Effector CD4-positive, alpha-beta T cell (primary cell): ENCODE data around the gene PDHX.
"Not testable (repeated sequence)": the region's sequence is repeated elsewhere in the genome, so short reads cannot be mapped to it uniquely, and the experiment has no call there.

Experiments
- DNase-seq: peaks from one replicate; pipeline ENCODE4 v3.0.0-alpha.2; 2020

PDHX gene

GRCh38 chr11:34913556-34913955 lies 2.9 kb upstream of the PDHX start:
- DNase-seq = not testable (repeated sequence)

DNA sequence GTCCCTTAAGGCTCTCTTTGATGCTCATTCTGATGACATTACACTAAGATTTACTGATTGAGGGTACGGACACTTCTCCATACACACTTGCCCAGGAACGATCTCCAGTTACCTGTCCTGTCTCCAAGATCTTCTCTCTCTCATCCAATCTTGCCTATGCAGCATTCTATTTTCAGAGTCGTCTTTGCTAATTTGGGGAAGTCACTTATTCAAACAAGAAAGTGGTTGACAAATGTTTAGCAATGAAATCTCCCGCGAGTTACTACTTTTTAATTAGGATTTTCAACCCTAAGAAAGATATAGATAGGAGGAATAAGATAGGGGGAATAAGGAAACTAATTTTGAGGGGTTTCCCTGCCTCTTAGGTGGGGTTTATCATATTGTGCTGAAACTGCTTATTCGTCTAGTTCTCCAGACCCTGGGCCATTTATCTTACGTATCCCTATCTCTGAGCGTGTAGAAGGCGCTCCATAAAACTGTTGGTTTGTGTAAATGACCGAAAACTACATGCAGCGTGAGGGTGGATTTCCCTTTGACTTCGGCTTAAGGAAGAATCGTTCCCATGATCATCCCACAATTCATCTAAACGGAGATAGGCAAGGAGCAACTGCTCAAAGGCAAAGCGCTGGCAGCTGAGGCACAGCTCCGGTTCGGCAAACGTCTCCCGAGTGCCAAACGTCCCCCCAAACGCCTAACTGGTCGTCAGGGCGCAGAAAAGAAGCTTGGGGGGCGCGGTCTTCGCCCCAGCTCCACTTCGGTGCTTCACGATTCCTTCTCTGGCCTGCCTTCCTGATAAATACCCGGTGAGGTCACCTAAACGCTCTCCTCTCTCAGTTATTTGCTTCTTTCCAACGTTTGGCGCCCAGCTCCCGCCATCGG lies 1.0 kb upstream of the PDHX start:
- DNase-seq = no peak

DNA sequence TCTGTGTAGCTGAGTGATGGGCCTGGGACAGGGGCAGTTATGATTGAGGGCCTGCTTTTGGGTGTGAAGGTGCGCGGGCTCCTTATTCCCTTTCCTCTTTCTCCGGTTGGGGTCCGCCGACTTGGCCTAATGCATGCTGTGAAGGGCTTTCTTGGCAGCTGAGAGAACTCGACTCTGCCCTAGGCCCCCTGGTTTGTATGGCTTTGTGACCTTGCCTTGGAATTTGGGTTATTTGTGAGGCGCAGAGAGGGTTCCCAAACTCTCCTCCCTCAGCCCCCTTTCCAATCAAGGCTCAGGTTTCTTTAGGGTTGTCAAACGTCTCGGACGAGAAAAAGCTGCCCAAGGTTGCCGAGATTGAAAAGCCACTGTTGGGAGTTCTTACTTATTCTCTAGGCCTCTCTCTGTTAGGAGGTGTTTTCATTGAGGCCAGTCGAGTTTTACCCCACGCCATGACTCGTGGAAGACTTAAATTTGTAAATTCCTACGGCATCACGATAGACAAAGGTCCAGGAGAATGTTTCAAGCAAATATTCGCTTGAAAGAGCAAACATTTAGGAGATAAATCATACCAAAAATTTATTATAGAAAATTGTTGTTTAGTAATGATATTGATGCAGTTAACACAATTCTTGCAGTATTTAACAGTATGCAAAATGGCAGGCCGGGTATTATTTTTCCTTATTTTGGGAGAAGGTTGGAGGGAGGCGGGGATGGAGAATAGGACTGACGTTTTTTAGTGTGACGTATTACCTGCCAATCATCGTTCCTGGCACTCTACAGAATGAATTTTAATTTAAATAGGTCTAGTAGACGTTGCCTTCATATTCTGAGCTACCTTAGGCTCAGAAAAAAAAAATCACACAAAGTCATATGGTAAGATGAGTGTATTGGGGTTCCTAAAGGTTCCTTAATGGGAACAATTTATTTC lies 689 bp downstream of the PDHX start:
- DNase-seq = no peak

DNA sequence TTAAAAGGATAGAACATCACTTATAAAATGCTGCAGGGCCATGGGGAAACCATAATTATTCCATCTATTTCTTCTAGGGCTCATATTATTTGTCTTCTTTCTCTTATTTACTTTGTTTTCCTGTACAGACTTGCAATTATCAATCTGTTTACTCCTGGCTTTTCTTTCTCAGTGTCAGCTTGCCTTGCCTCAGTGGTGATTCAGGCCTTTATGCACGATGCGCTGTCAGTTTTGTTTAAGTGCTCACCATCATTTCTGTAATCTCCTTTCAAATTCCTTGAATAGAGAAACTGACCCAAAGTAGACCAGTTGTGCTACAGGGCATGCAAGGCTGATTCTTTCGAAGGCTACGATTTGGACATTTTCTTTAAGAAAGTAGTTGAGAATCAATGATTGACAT lies 4.7 kb downstream of the PDHX start:
- no peak for DNase-seq

- DNase-seq = no peak
Observed at GRCh38 chr11:34924714-34925113, 8.3 kb downstream of the PDHX start.

- peak; percentile 8 for DNase-seq
Observed at GRCh38 chr11:34926101-34926830, 9.8 kb downstream of the PDHX start.

DNA sequence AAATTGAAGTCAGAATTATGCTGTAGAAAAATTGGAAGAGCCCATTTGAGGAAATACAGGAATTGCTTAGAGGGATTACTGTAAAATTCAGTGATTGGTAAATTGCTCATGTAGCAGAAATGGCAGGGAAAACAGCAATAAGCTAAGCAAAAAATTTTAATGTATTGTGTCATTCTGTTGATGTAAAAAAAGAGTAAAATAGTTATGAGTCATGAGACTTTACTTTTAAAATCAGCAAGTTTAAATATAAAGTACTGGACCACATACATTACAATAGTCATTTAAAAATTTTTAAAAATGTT lies 10.4 kb downstream of the PDHX start:
- DNase-seq = no peak

- no peak for DNase-seq
Observed at GRCh38 chr11:34928268-34928959, 12.0 kb downstream of the PDHX start.

GRCh38 chr11:34928960-34929680 lies 12.7 kb downstream of the PDHX start:
- DNase-seq = no peak

GRCh38 chr11:34929794-34930763 lies 13.7 kb downstream of the PDHX start:
- no peak for DNase-seq

DNA sequence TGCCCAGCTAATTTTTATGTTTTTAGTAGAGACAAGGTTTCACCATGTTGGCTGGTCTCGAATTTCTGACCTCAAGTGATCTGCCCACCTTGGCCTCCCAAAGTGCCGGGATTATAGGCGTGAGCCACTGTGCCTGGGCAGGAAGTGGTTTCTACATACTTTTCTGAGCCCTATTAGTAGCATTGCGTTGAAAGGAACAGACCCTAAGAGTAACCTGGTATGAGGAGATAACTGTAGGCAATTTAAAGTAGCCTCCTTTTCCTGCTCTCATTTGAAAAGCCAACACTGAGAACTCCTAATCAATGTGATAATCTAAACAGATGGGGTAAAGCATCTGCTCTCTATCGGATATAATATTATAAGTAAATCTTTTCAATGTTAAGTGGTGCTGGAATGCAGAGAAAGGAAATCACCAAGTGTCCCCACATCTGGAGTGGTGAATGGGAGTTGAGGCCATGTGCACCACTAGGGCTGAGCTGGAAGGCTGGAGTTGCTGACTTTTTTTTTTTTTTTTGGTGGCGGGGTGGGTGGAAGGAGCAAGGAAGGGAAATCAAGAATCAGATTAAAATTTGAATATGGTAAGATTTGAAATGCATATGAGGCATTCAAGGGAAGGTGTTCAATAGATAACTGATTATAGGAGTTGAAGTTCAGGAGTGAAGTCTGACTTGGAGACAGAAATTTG lies 20.7 kb downstream of the PDHX start:
- no peak for DNase-seq

DNA sequence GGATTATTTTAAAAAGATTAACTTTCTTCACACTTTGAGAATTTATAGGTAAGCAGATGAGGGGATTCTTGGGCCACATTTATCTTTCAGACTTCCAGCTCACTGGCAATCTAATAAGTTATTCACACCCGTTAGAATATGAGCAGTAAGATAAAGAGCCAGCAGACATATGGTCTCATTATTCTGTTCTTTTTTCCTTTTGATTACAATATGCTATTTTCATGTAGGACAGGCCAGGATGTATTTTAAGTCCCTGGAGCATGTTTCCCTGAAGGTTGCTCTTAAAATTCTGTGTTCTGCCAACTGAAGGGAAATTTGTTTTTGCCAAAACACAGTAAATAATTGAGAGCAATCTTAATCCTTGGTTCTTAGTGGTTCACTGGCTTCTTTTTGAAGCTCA lies 22.2 kb downstream of the PDHX start:
- no peak for DNase-seq

GRCh38 chr11:34940026-34940677 lies 23.7 kb downstream of the PDHX start:
- no peak for DNase-seq

DNA sequence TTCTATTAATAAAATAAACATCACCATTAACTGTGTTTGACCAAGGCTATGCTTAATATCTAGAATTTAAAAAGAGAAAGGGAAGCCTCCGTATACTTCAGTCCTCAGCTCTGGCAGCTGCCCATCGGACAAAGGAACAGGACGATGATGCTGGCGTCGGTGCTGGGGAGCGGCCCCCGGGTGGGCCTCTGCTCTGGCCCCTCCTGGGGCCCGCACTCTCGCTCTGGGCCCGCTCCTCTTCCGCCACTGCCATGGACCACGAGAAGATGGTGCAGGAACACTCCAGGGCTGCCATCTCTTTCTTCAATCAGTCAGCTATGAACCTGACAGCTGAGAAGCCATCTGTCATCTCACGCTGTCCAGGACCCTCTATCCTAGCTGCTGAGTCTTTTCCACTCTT lies 25.3 kb downstream of the PDHX start:
- DNase-seq = no peak

- DNase-seq = no peak
Observed at GRCh38 chr11:34944692-34945091, 28.3 kb downstream of the PDHX start.

DNA sequence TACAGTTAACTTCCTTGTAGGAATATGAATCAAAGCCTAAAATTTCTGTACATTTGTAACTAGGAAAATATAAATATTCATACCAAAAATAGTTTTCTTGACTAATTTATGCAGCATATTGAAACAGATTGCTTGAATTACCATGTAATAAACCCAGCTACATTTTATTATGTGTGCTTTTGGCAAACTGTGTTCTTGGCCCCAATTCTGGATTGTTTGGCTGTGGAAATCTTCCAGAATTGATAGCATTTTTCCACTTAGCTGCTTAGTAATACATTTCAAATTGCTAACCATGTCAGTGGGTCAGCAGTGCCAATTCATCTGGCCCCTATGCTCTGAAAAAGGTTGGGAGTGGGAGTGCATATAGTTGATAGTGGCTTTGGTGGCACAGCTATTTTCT lies 32.3 kb downstream of the PDHX start:
- DNase-seq = no peak

DNA sequence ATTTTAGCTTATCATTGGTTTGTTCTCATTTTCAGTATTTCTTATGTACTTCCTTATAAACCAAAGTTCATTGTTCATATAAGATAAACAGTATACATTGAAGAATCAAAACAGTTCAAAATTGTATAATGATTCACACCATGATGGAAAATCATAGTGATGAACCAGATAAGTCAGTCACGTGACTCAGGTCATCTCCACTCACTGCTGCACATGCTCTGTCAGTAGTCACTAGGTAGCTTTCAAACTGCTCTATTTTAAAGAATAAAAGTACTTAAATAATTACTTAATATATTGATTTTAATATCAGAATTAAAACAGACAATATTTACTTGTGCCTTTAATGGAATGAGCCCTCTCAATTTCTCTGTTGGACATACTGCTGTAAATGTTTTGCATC lies 37.5 kb downstream of the PDHX start:
- DNase-seq = no peak

GRCh38 chr11:34957206-34957605 lies 40.8 kb downstream of the PDHX start:
- no peak for DNase-seq

GRCh38 chr11:34957606-34958005 lies 41.2 kb downstream of the PDHX start:
- no peak for DNase-seq

DNA sequence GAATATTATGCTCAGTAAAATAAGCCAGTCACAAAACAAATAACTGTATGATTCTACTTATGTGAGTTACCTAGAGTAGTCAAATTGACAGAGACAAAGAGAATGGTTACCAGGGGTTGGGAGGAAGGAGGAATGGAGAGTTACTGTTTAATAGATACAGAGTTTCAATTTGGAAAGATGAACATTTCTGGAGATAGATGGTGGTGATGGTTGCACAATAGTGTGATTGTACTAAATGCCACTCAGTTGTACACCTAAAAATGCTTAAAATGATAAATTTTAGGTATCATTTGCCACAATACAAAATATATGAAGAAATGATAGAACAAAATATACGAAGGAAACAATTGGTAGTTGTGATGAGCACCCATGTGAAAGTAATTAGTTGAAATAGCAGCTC lies 43.4 kb downstream of the PDHX start:
- DNase-seq = no peak
